Keratinocyte (primary cell): Measurements from ENCODE around the gene DEUP1.

Experiments used
- CTCF ChIP-seq, 3 experiments: IDR thresholded peaks in 1 of 3; conservative IDR thresholded peaks in 1 of 3; optimal IDR thresholded peaks in 1 of 3; 2 replicates in 2 of 3; 3 replicates in 1 of 3; pipeline versions ENCODE3 to v1.5.1; 2011; ENCODE audit warnings: low read length in 3 of 3, mild to moderate bottlenecking in 3 of 3, moderate library complexity in 2 of 3, control low read depth in 1 of 3, inconsistent platforms in 1 of 3; ENCODE audit not compliant: insufficient read depth in 2 of 3; ENCODE audit errors: extremely low read depth in 1 of 3
- EZH2 ChIP-seq: IDR thresholded peaks from one replicate; pipeline ENCODE4 v1.6.1; 2012; ENCODE audit warnings: inconsistent platforms, mild to moderate bottlenecking, low read length, moderate library complexity

- no peak for TF ChIP-seq CTCF (optimal IDR thresholded peaks at IDR 0.05 in 1 of 3, IDR thresholded peaks at IDR 0.05 in 1 of 3, conservative IDR thresholded peaks at IDR 0.05 in 1 of 3; ENCODE audit: extremely low read depth in 1 of 3, insufficient read depth in 2 of 3, low read length in 3 of 3)
- TF ChIP-seq EZH2 = no peak
Observed at GRCh38 chr11:93432247-93432646, 101.7 kb downstream of the DEUP1 start.
